WTC11 (cell line): ENCODE data around the gene XIRP1. TPM values are rescaled to one million over a fixed set of nuclear protein-coding genes. Genes with fewer than 3 reads are reported as not detected.

Source experiments
- ATAC-seq: fragments of 200-7000 bp; cut with Tn5 transposase; 2 replicates; pipeline ENCODE4 v1.10.0; 2021; ENCODE audit warnings: mild to moderate bottlenecking, moderate library complexity
- CTCF ChIA-PET: fragments of 300-600 bp; sonication (Branson Sonifier 250); formaldehyde crosslinking; loops from one replicate; lab custom pipeline; 2021; ENCODE audit warnings: antibody characterized with exemption; lab: Charles Lee
- POLR2A ChIA-PET: fragments of 350-600 bp; sonication (Branson Sonifier 250); formaldehyde crosslinking; loops from one replicate; lab custom pipeline; 2021; ENCODE audit warnings: antibody characterized with exemption; lab: Charles Lee
- DNase-seq: peaks from one replicate; pipeline ENCODE4 v3.0.0; 2021; ENCODE audit warnings: low spot score
- H3K27ac Mint-ChIP-seq: 2 replicates; pipeline ENCODE4 v1.8.0; 2021; ENCODE audit warnings: mixed read lengths
- H3K27me3 Mint-ChIP-seq: 2 replicates; pipeline ENCODE4 v1.8.0; 2021; ENCODE audit warnings: low read depth, mild to moderate bottlenecking, moderate library complexity, mixed read lengths
- H3K36me3 Mint-ChIP-seq: 2 replicates; pipeline ENCODE4 v1.8.0; 2021; ENCODE audit warnings: mixed read lengths
- H3K4me1 Mint-ChIP-seq: 2 replicates; pipeline ENCODE4 v1.8.0; 2022; ENCODE audit warnings: mixed read lengths
- H3K4me3 Mint-ChIP-seq: 2 replicates; pipeline ENCODE4 v1.8.0; 2021; ENCODE audit warnings: mild to moderate bottlenecking, moderate library complexity, mixed read lengths
- H3K9me3 Mint-ChIP-seq: 2 replicates; pipeline ENCODE4 v1.8.0; 2021; ENCODE audit warnings: mixed read lengths
- ARID4B ChIP-seq: sonication (generic); formaldehyde crosslinking; IDR thresholded peaks from 2 replicates; pipeline ENCODE4 v1.8.0; 2023; ENCODE audit warnings: missing genetic modification reagents, mild to moderate bottlenecking, borderline replicate concordance
- CBFB ChIP-seq: sonication (generic); formaldehyde crosslinking; IDR thresholded peaks from 2 replicates; pipeline ENCODE4 v1.8.1; 2022; ENCODE audit warnings: mild to moderate bottlenecking, low read depth, missing genetic modification reagents
- E2F5 ChIP-seq: sonication (generic); formaldehyde crosslinking; IDR thresholded peaks from 2 replicates; pipeline ENCODE4 v1.8.1; 2022; ENCODE audit warnings: mild to moderate bottlenecking, moderate library complexity, missing genetic modification reagents
- GRHL2 ChIP-seq: fragments of 250-450 bp; sonication (Bioruptor Pico); IDR thresholded peaks from 2 replicates; pipeline ENCODE4 v1.8.0; 2022; ENCODE audit warnings: mild to moderate bottlenecking, moderate library complexity; ENCODE audit not compliant: insufficient replicate concordance, severe bottlenecking
- HMGA2 ChIP-seq: fragments of 250-450 bp; sonication (Bioruptor Pico); IDR thresholded peaks from 2 replicates; pipeline ENCODE4 v1.4.0; 2021; ENCODE audit warnings: mild to moderate bottlenecking, moderate library complexity
- HMGXB4 ChIP-seq: sonication (generic); formaldehyde crosslinking; IDR thresholded peaks from 2 replicates; pipeline ENCODE4 v1.8.1; 2023; ENCODE audit warnings: mild to moderate bottlenecking, moderate library complexity, missing genetic modification reagents
- NFATC4 ChIP-seq: fragments of 250-450 bp; sonication (Bioruptor Pico); IDR thresholded peaks from 2 replicates; pipeline ENCODE4 v1.9.0; 2021; ENCODE audit warnings: mild to moderate bottlenecking
- OVOL2 ChIP-seq: fragments of 250-450 bp; sonication (Bioruptor Pico); IDR thresholded peaks from 2 replicates; pipeline ENCODE4 v1.9.0; 2021; ENCODE audit warnings: mild to moderate bottlenecking, borderline replicate concordance
- SOX15 ChIP-seq: fragments of 250-450 bp; sonication (Bioruptor Pico); IDR thresholded peaks from 2 replicates; pipeline ENCODE4 v1.9.0; 2021; ENCODE audit warnings: mild to moderate bottlenecking
- SP1 ChIP-seq: sonication (generic); formaldehyde crosslinking; conservative IDR thresholded peaks from 2 replicates; pipeline ENCODE4 v1.8.1; 2022; ENCODE audit warnings: missing genetic modification reagents
- TP53 ChIP-seq: sonication (generic); formaldehyde crosslinking; IDR thresholded peaks from 2 replicates; pipeline ENCODE4 v1.8.1; 2023; ENCODE audit warnings: mild to moderate bottlenecking, missing genetic modification reagents
- USF1 ChIP-seq: sonication (generic); formaldehyde crosslinking; IDR thresholded peaks from 2 replicates; pipeline ENCODE4 v1.8.0; 2022; ENCODE audit warnings: mild to moderate bottlenecking, missing genetic modification reagents
- USF2 ChIP-seq: sonication (generic); formaldehyde crosslinking; IDR thresholded peaks from 2 replicates; pipeline ENCODE4 v1.8.1; 2023; ENCODE audit warnings: mild to moderate bottlenecking, missing genetic modification reagents, moderate library complexity
- ZBTB21 ChIP-seq: sonication (generic); formaldehyde crosslinking; IDR thresholded peaks from 2 replicates; pipeline ENCODE4 v1.8.1; 2023; ENCODE audit warnings: mild to moderate bottlenecking, missing genetic modification reagents, borderline replicate concordance
- ZNF121 ChIP-seq: sonication (generic); formaldehyde crosslinking; IDR thresholded peaks from 2 replicates; pipeline ENCODE4 v1.8.0; 2023; ENCODE audit warnings: missing genetic modification reagents
- ZNF263 ChIP-seq: sonication (generic); formaldehyde crosslinking; IDR thresholded peaks from 2 replicates; pipeline ENCODE4 v1.8.1; 2022; ENCODE audit warnings: low read depth, mild to moderate bottlenecking, moderate library complexity, missing genetic modification reagents
- ZSCAN18 ChIP-seq: fragments of 250-450 bp; sonication (Bioruptor Pico); IDR thresholded peaks from 2 replicates; pipeline ENCODE4 v2.1.2; 2022; ENCODE audit warnings: mild to moderate bottlenecking, moderate library complexity
- total RNA-seq: library from RNA; stranded (reverse); gene quantifications from 3 replicates; pipeline ENCODE4 v1.2.3, GENCODE V29; 2021

Gene XIRP1
- total RNA-seq, 1 experiment from 2014 or later, result not detected

- TF ChIP-seq HMGA2 (CRISPR knock-in tag) (no peak), NFATC4 (CRISPR knock-in tag) (no peak), ARID4B (CRISPR knock-in tag) (no peak), USF2 (CRISPR knock-in tag) (no peak)
Measured at GRCh38 chr3:39237027-39237426, 44.6 kb upstream of the XIRP1 start (continued).

GRCh38 chr3:39234651-39235050 is 42.3 kb upstream of the XIRP1 start:
- Mint-ChIP-seq H3K9me3 (peaks cover 3% of the 10 kb centered on the region; the same call in 1 of the 2 replicates), H3K4me1 (peaks cover 4% of the 10 kb centered on the region), H3K4me3 (no peak overlapping the region), H3K27ac (no peak overlapping the region), H3K36me3 (no peaks in the 10 kb centered on the region), H3K27me3 (peaks cover 2% of the 10 kb centered on the region; the same call in 1 of the 2 replicates)
- DNase-seq, result no peak
- ChIA-PET CTCF (interaction anchor here (2.0 to 2.9 kb wide), 2 partner anchors 23 to 54 kb away, joined by 4 to 22 read pairs; no protein-coding TSS in a partner anchor), POLR2A (no interaction called here)
- peak; percentile 20; the same call in 1 of the 2 replicates for ATAC-seq
- TF ChIP-seq OVOL2 (CRISPR knock-in tag) (no peak), CBFB (CRISPR knock-in tag) (no peak), SOX15 (CRISPR knock-in tag) (no peak), SP1 (CRISPR knock-in tag) (no peak), GRHL2 (CRISPR knock-in tag) (no peak), ZNF121 (CRISPR knock-in tag) (no peak), HMGXB4 (CRISPR knock-in tag) (no peak), ZBTB21 (CRISPR knock-in tag) (no peak), ZSCAN18 (CRISPR knock-in tag) (no peak), USF1 (CRISPR knock-in tag) (no peak), E2F5 (CRISPR knock-in tag) (no peak), TP53 (CRISPR knock-in tag) (no peak), ZNF263 (CRISPR knock-in tag) (no peak)
